Endothelial cell of umbilical vein (primary cell): ENCODE data around the gene CEP95. TPM values are rescaled to one million over a fixed set of nuclear protein-coding genes. Genes with fewer than 3 reads are reported as not detected.
"Not testable (repeated sequence)": the region's sequence is repeated elsewhere in the genome, so short reads cannot be mapped to it uniquely, and the experiment has no call there.

ENCODE experiments used
- BruUV-seq: library from RNA; stranded (reverse); fragments of 400-500 nt; replicated peaks from 2 replicates; lab custom pipeline; 2021; lab: Mats Ljungman, UMichigan
- CTCF ChIA-PET: fragments of 300-600, 350-600 bp; sonication (Branson Sonifier 250); formaldehyde crosslinking; loops from one replicate; lab custom pipeline; 2021; ENCODE audit warnings: antibody characterized with exemption, inconsistent platforms; lab: Charles Lee
- POLR2A ChIA-PET: fragments of 300-600, 350-600 bp; sonication (Branson Sonifier 250); formaldehyde crosslinking; loops from one replicate; lab custom pipeline; 2021; ENCODE audit warnings: antibody characterized with exemption, inconsistent platforms; lab: Charles Lee
- DNase-seq: peaks from one replicate; pipeline ENCODE4 v3.0.0-alpha.2; 2011; ENCODE audit warnings: low read depth, low spot score
- FAIRE-seq: peaks from 2 replicates; lab custom pipeline; 2011; peaks lifted over from hg19 to GRCh38; lab: Jason Lieb, UNC
- H2AFZ ChIP-seq: 2 replicates; pipeline ENCODE4 v1.6.0; 2012; ENCODE audit warnings: low read depth, low read length, control low read depth, inconsistent platforms
- H3K27ac ChIP-seq: 2 replicates; pipeline ENCODE4 v1.5.1; 2011; ENCODE audit warnings: low read depth, mild to moderate bottlenecking, control low read depth, low read length, moderate library complexity; ENCODE audit not compliant: insufficient read depth
- H3K27me3 ChIP-seq, 2 experiments: 2 replicates each; pipeline versions ENCODE4 v1.6.0 to v1.6.1; 2011; ENCODE audit warnings: low read length in 2 of 2, mixed read lengths in 1 of 2; ENCODE audit not compliant: control insufficient read depth in 2 of 2, insufficient read depth in 2 of 2
- H3K36me3 ChIP-seq, 2 experiments: 2 replicates in 1 of 2; 3 replicates in 1 of 2; pipeline ENCODE4 v1.5.1; 2011; ENCODE audit warnings: low read length in 2 of 2, mild to moderate bottlenecking in 1 of 2, moderate library complexity in 1 of 2; ENCODE audit not compliant: control insufficient read depth in 2 of 2, insufficient read depth in 2 of 2; ENCODE audit errors: extremely low read depth in 1 of 2
- H3K4me1 ChIP-seq: 3 replicates; pipeline ENCODE4 v1.5.1; 2011; ENCODE audit warnings: mild to moderate bottlenecking, low read length; ENCODE audit not compliant: control insufficient read depth, insufficient read depth; ENCODE audit errors: extremely low read depth
- H3K4me2 ChIP-seq: 2 replicates; pipeline ENCODE4 v1.6.1; 2011; ENCODE audit warnings: low read length, control low read depth, mixed read lengths; ENCODE audit not compliant: insufficient read depth
- H3K4me3 ChIP-seq, 3 experiments: fragments of 200-600 bp in 1 of 3; sonication (generic), shearing (Covaris generic) in 1 of 3; replicated peaks in 1 of 3; 2 replicates each; pipeline ENCODE4 v1.5.1; 2011 to 2016; ENCODE audit warnings: control low read depth in 3 of 3, low read length in 3 of 3, mild to moderate bottlenecking in 2 of 3, inconsistent platforms in 1 of 3, low read depth in 1 of 3, moderate library complexity in 1 of 3; ENCODE audit not compliant: insufficient read depth in 1 of 3
- H3K79me2 ChIP-seq: 2 replicates; pipeline ENCODE4 v1.6.0; 2012; ENCODE audit warnings: low read length, inconsistent platforms; ENCODE audit not compliant: control insufficient read depth, insufficient read depth
- H3K9ac ChIP-seq: replicated peaks from 2 replicates; pipeline ENCODE3; 2011; ENCODE audit warnings: low read length, control low read depth; ENCODE audit not compliant: insufficient read depth; ENCODE audit errors: extremely low read depth
- H3K9me1 ChIP-seq: replicated peaks from 3 replicates; pipeline ENCODE4 v1.6.0; 2011; ENCODE audit warnings: mild to moderate bottlenecking, low read length; ENCODE audit not compliant: control insufficient read depth, insufficient read depth; ENCODE audit errors: extremely low read depth
- H3K9me3 ChIP-seq: replicated peaks from 2 replicates; pipeline ENCODE4 v1.5.1; 2012; ENCODE audit warnings: low read length, inconsistent platforms; ENCODE audit not compliant: control insufficient read depth, insufficient read depth
- H4K20me1 ChIP-seq: replicated peaks from 2 replicates; pipeline ENCODE3; 2011; ENCODE audit warnings: mild to moderate bottlenecking, low read length; ENCODE audit not compliant: control insufficient read depth, insufficient read depth; ENCODE audit errors: extremely low read depth
- EZH2 ChIP-seq: IDR thresholded peaks from 2 replicates; pipeline ENCODE4 v1.6.1; 2012; ENCODE audit warnings: borderline replicate concordance, low read depth, mild to moderate bottlenecking, moderate library complexity, low read length, inconsistent platforms; ENCODE audit not compliant: severe bottlenecking
- FOS ChIP-seq: IDR thresholded peaks from 2 replicates; pipeline ENCODE4 v1.6.1; 2011; ENCODE audit warnings: mild to moderate bottlenecking, low read length, moderate library complexity, borderline replicate concordance; ENCODE audit not compliant: insufficient read depth
- GATA2 ChIP-seq: IDR thresholded peaks from 2 replicates; pipeline ENCODE4 v1.7.0; 2011; ENCODE audit warnings: low read depth, mild to moderate bottlenecking, moderate library complexity, mixed read lengths, low read length; ENCODE audit not compliant: insufficient read length, insufficient read depth
- JUN ChIP-seq: IDR thresholded peaks from 2 replicates; pipeline ENCODE4 v1.6.1; 2011; ENCODE audit warnings: borderline replicate concordance, low read depth; ENCODE audit not compliant: insufficient read length, insufficient read depth
- MYC ChIP-seq: IDR thresholded peaks from one replicate; pipeline ENCODE4 v1.6.1; 2011; ENCODE audit warnings: mild to moderate bottlenecking, low read depth, low read length
- POLR2A ChIP-seq: IDR thresholded peaks from 2 replicates; pipeline ENCODE4 v1.6.1; 2012; ENCODE audit warnings: low read depth, mild to moderate bottlenecking, control low read depth, low read length
- POLR2AphosphoS5 ChIP-seq: IDR thresholded peaks from 2 replicates; pipeline ENCODE4 v1.6.1; 2012; ENCODE audit warnings: low read depth, mild to moderate bottlenecking, control low read depth, low read length, moderate library complexity; ENCODE audit not compliant: insufficient read depth
- dilution Hi-C: fragments of 300-500 bp; cut with MboI; formaldehyde crosslinking; loops from one replicate; pipeline ENCODE4 v1.15.0; 2019; ENCODE audit warnings: low sequenced_read_pairs; ENCODE audit not compliant: extremely low pct_ligation_motif_present
- intact Hi-C: fragments of 100-400 bp; cut with micrococcal nuclease; formaldehyde crosslinking; loops from one replicate; pipeline ENCODE4 v1.10.0; 2022
- polyA plus RNA-seq, 4 experiments: library from polyadenylated mRNA; depleted of rRNA in 3 of 4; stranded (reverse) in 3 of 4; unstranded in 1 of 4; fragments of >200 nt; gene quantifications; 2 replicates each; pipeline versions ENCODE4 v1.2.1 to v1.2.3, GENCODE V29; 2011 to 2012; ENCODE audit warnings: missing spikeins in 1 of 4
- total RNA-seq: library from RNA; stranded (reverse); gene quantifications from 2 replicates; pipeline ENCODE4 v1.2.3, GENCODE V29; 2021
- TF ChIP-seq, protein P1 (sequence below): IDR thresholded peaks from 2 replicates; pipeline ENCODE4 v1.6.1; 2011; ENCODE audit not compliant: insufficient read depth, insufficient read length
- TF ChIP-seq, protein P2 (sequence below), 2 donors: IDR thresholded peaks; 1 replicate in 1 of 2; 2 replicates in 1 of 2; pipeline ENCODE4 v1.5.1; 2011; ENCODE audit warnings: low read length in 2 of 2, mild to moderate bottlenecking in 2 of 2, moderate library complexity in 2 of 2, control low read depth in 1 of 2, inconsistent platforms in 1 of 2, low read depth in 1 of 2; ENCODE audit not compliant: insufficient read depth in 1 of 2; ENCODE audit errors: extremely low read depth in 1 of 2

CEP95 gene
- total and polyA plus RNA-seq, 2 donors (not counting 3 experiments of a cell fraction or from before 2014, with no cell fraction given), result 14.1 to 35.5 TPM

DNA sequence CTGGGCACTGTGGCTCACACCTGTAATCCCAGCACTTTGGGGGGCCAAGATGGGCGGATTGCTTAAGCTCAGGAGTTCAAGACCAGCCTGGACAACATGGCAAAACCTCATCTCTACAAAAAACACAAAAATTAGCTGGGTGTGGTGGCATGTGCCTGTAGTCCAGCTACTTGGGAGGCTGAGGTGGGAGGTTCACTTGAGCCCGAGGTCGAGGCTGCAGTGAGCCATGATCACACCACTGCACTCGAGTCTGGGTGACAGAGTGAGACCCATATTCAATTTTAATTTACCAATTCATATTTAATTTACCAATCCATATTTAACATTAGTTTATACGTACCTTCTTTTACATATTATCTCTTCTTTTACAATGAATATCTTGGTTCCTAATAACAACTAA lies 11.5 kb upstream of the CEP95 start:
- intact Hi-C loops, result loop anchor here (5.0 kb wide), 1 partner anchor 168 kb away; no protein-coding TSS in a partner anchor
- H4K20me1 ChIP-seq, FAIRE-seq, H2AFZ ChIP-seq, BruUV-seq, dilution Hi-C loops, H3K9me1 ChIP-seq, H3K9ac ChIP-seq, H3K4me3 ChIP-seq, H3K27me3 ChIP-seq, H3K4me2 ChIP-seq, H3K9me3 ChIP-seq, POLR2A ChIA-PET, DNase-seq, H3K27ac ChIP-seq: not testable (repeated sequence)
- Histone ChIP-seq H3K4me1 (peaks cover 43% of the 10 kb centered on the region), H3K36me3 (peaks cover 15 to 37% of the 10 kb centered on the region in 2 experiments), H3K79me2 (peaks cover 28% of the 10 kb centered on the region)
- CTCF ChIA-PET, result interaction anchor here (1.0 kb wide), 2 partner anchors 75 to 77 kb away, joined by 3 to 5 read pairs; no protein-coding TSS in a partner anchor

DNA sequence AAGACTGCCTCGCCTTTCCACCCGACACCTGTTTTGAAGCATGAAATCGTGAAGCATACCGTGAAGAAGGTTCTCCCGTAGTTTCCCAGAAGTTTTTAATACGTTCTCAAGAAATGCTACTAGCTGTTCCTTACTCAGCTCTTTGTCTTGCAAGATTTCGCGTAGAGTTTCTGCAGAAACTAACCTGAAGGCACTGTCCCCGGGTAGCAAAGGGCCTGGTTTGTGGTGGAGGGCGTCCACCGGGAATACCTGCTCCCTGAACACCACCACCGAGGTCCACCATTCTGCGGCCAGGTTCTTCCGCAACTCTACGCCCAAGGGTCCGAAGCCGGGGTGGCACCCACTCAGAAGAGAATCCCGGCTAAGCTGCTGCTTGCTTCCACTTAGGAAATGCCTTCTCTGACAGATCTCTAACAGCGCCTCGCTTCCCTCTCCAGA lies 10.4 kb upstream of the CEP95 start:
- CTCF ChIA-PET, result interaction anchor here (1.0 to 4.5 kb wide), 3 partner anchors 9 to 76 kb away, joined by 4 to 39 read pairs (median 4); partner anchors contain the start of genes CEP95 and DDX5
- peaks cover 53% of the 10 kb centered on the region for H3K4me1 ChIP-seq
- H3K79me2 ChIP-seq, result peaks cover 39% of the 10 kb centered on the region
- H3K36me3 ChIP-seq, result peaks cover 26 to 42% of the 10 kb centered on the region in 2 experiments
- H3K9me3 ChIP-seq, result no peaks in the 10 kb centered on the region
- peak overlapping the region; percentile 35 for H3K27ac ChIP-seq
- TF ChIP-seq MYC (no peak), GATA2 (no peak), FOS (no peak), POLR2A (no peak), EZH2 (no peak), POLR2AphosphoS5 (no peak), JUN (no peak)
- TF ChIP-seq, protein P1, sequence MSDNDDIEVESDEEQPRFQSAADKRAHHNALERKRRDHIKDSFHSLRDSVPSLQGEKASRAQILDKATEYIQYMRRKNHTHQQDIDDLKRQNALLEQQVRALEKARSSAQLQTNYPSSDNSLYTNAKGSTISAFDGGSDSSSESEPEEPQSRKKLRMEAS, result no peak
- TF ChIP-seq, protein P2, sequence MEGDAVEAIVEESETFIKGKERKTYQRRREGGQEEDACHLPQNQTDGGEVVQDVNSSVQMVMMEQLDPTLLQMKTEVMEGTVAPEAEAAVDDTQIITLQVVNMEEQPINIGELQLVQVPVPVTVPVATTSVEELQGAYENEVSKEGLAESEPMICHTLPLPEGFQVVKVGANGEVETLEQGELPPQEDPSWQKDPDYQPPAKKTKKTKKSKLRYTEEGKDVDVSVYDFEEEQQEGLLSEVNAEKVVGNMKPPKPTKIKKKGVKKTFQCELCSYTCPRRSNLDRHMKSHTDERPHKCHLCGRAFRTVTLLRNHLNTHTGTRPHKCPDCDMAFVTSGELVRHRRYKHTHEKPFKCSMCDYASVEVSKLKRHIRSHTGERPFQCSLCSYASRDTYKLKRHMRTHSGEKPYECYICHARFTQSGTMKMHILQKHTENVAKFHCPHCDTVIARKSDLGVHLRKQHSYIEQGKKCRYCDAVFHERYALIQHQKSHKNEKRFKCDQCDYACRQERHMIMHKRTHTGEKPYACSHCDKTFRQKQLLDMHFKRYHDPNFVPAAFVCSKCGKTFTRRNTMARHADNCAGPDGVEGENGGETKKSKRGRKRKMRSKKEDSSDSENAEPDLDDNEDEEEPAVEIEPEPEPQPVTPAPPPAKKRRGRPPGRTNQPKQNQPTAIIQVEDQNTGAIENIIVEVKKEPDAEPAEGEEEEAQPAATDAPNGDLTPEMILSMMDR (IDR thresholded peaks at IDR 0.05; ENCODE audit: extremely low read depth in 1 of 2, insufficient read depth in 1 of 2, low read depth in 1 of 2, low read length in 2 of 2), result no peak
- H3K4me2 ChIP-seq, result peak overlapping the region; percentile 84
- peak overlapping the region; percentile 58 for H2AFZ ChIP-seq
- intact Hi-C loops, result loop anchor here (5.0 kb wide), 1 partner anchor 169 kb away; no protein-coding TSS in a partner anchor
- H3K9ac ChIP-seq, result peak overlapping the region; percentile 54
- H3K9me1 ChIP-seq, result no peaks in the 10 kb centered on the region
- no TSS peak for BruUV-seq
- peak overlapping the region; percentile 33 to 75 (median 66) for H3K4me3 ChIP-seq
- dilution Hi-C loops, result no loop called here
- POLR2A ChIA-PET, result interaction anchor here (1.1 to 2.1 kb wide), 3 partner anchors 10 to 76 kb away, joined by 3 to 37 read pairs (median 8); partner anchors contain the start of genes CEP95 and DDX5
- DNase-seq (peak; percentile 49), FAIRE-seq (no peak)
- H3K27me3 ChIP-seq, result no peaks in the 10 kb centered on the region
- peaks cover 14% of the 10 kb centered on the region for H4K20me1 ChIP-seq
